AG20443 (cell line): ENCODE measurements around the gene PRR11.
"Not testable (repeated sequence)": the region's sequence is repeated elsewhere in the genome, so short reads cannot be mapped to it uniquely, and the experiment has no call there.

Source experiments
- DNase-seq: peaks from one replicate; pipeline ENCODE4 v3.0.0; 2012; ENCODE audit warnings: low spot score, mixed read lengths

The PRR11 gene

DNA sequence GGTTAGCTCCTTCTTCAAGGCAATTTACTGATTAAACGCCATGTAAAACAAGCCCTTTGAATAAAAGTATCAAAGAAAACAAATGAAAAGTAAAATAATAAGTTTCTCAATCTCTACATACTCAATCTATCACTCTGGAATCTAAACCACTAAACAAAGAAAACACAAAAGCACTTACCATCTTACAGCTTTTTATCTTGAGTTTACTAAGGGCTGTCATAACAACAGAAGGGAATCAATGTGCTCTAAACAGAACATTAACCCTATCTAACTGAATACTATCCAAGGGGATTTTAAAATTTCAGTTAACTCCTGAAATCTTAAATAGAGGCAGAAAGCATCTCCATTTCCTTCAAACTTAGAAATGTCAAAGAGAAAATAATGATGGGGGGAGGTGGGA is 4.0 kb upstream of the PRR11 start:
- no peak for DNase-seq

DNA sequence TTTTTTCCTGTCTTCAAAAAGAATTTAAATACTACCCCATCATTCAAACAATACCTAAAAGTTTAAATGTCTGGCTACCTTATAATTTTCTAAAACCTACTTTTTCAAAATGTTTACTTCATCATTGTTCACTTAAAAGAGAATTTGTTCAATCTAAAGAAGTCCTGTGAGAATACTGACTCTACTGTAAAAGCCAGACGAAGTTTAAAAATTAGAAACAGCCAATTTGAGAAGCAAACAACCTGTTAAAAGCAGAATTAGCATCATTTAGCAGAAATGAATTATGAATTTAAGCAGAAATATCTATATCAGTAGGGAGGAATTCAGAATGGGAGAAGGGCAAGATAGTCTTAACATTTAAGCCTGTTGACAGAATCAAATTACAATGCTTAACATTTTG is 2.6 kb upstream of the PRR11 start:
- DNase-seq: no peak

DNA sequence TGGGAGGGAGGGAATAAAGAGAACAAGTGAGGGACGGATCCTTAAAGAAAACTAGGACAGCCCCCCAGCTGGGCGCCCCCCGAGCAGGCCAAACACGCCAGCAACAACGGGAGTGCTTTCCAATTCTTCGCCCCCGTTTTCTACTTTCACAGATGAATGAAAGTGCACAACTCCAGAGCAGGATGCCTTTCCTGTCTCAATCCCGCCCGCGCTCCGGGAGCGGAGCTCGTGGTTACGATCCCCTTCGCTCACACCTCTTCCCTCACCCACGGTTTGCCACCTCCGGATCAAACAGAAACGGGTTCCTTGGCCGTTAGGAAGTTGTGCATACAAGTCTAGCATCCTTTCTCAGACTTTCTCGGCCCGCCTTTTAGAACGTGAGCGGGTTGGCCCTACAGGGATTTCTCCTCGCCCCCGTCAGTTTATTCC is 1.2 kb upstream of the PRR11 start:
- DNase-seq: peak; percentile 30

DNA sequence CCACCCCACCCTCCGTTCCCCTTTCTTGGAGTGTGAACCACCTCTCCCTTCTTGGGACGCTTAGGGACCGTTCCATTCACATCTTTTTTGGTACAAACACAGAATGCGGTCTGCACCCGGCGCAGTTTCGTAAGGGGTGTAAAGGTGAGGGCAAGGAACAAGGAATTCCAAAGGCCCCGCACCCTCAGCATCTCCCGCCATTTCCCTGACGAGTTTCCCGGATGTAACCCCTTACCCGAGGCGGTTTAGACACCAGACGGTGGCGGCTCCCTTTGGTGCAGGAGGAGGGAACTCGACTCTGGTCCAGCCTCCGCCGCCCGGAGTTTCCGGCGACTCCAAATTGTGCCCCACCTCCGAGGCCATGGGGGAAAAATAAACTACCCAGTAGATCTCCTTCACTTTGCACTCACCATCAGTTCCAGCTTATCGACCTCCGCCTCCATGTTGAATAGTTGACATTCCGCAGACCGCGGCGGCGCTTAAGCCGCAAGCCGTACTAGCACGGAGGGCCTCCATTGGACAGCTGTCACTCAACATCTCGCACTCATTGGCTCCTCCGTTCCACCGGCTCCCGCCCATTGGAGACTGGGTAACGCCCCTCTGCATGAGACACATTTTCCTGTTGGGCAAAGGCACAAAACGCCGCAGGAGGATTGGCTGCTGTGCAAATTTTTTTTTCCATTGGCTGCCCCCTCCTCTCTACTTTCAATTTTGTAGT is 666 bp upstream of the PRR11 start, which contains the start of gene SKA2:
TSS of gene SKA2 (minus strand) at position 466 of the 718 bp plus-strand sequence. CDS start at position 443, 23 bp downstream.
- DNase-seq: peak; percentile 93

DNA sequence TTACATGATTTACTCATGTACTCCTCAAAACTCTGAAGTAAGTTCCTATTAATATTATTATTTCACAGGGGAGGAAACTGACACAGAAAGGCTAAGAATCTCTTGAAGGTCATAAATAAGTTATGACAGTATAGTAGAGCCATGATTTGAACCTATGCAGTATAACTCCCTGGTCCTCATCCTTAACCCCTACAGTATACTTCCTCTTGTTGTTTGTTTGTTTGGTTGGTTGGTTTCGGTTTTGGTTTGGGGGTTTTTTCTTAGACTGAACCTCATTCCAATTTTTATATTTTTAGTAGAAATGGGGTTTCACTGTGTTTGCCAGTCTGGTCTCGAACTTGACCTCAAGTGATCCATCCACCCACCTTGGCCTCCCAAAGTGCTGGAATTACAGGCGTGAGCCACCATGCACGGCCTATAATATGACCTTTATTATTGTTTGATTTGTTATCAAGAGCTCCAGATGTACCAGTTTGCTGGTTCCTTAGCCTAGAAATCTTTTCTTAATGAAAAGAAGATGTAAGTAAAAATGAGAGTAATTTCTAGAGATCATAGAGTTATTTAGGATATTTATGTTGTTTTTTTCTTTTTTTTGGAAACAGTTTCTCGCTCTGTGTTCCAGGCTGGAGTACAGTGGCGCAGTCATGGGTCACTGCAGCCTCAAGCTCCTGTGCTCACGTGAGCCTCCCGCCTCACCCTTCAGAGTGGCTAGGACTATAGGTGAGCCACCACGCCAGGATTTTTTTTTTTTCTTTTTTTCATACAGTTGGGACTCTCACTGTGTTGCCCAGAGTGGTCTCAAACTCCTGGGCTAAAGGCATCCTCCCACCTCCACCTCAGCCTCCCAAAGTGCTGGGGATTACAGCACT is 4.8 kb downstream of the PRR11 start:
- DNase-seq: no peak

DNA sequence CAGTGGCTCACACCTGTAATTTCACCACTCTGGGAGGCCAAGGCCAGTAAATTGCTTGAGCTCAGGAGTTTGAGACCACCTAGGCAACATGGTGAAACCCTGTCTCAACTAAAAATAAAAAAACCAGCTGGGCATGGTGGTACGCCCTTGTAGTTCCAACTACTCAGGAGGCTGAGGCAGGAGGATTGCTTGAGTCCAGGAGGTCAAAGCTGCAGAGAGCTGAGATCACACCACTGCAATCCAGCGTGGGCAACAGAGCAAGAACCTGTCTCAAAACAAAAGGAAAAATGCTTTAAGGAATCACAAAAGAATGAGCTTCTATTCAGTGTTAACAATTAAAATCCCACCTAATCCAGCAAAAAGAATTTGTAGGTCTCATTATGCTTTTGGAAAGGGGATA is 5.9 kb downstream of the PRR11 start:
- DNase-seq: no peak

DNA sequence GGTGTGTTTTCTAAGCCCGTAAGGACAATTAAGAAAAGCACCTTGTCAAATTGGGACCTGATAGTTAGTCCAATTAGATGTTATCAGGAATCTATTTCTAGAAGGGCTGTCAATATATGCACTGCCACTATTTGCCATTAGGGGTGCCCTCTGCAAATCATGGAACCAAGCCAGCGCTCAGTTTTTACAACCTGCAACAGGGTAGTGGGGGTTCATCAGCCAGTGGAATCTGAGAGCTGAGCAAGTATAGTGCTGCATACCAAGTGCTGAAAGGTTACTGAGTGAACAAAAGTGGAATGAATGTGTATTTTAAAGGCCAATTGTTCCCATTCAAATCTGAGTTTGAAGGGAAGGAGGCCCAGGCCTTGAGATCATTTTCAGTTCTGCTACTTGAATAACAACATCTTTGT is 10.4 kb downstream of the PRR11 start:
- peak; percentile 61 for DNase-seq

DNA sequence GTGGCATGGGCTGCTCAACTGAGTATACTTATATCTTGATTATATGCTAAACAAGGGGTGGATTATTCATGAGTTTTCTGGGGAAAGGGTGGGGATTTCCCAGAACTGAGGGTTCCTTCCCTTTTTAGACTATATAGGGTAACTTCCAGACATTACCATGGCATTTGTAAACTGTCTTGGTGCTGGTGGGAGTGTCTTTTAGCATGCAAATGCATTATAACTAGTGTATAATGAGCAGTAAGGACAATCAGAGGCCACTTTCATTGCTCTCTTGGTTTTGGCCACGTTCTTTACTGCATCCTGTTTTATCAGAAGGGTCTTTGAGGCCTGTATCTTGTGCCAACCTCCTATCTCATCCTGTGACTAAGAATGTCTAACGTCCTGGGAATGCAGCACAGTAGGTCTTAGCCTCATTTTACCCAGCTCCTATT is 12.0 kb downstream of the PRR11 start:
- DNase-seq: no peak

DNA sequence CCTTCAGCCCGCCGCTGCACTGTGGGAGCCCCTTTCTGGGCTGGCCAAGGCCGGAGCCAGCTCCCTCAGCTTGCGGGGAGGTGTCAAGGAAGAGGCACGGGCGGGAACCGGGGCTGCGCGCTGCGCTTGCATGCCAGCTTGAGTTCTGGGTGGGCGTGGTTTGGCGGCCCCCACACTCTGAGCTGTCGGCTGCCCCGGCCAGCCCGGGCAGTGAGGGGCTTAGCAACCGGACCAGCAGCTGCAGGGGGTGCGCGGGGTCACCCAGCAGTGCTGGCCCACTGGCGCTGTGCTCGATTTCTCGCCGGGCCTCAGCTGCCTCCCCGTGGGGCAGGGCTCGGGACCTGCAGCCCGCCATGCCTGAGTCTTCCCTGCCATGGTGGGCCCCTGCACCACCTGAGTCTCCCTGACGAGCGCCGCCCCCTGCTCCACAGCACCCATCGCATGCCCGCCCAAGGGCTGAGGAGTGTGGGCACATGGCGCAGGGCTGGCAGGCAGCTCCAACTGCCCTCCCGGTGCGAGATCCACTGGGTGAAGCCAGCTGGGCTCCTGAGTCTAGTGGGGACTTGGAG is 17.0 kb downstream of the PRR11 start:
- DNase-seq: no peak

DNA sequence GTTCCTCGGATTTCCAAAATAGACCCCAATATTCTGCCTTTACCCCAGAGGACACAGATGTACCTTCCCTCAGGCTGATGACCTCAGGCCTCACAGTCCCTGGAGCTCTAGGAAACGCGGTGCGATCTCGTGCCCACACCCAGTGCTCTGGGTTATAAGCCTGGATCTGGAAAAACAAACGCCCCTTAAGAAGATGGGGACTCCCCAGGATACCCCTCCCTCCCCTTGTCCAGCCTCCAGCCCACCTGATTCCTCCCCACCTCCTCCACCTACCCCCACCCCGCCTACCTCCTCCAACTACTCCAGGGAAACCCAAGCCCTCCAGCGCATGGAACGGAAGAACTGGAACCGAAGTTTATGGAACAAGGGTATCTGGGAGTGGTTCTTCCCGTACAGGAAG is 19.1 kb downstream of the PRR11 start:
- DNase-seq: no peak

DNA sequence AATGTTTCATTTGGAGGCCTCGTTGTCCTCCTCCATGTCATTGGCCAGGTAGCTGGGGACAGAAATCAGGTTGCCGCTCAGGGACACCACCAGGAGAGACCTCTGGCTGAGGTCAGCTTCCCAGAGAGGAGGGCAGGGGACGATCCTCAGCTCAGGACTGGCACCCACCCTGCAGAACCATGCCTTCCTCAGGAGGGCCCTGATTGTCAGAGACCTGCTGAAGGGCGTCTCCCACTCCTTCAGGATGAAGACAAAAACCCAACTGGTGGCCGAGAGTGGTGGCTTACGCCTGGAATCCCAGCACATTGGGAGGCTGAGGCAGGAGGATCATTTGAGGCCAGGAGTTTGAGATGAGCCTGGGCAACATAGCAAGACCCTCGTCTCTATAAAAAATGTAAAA is 19.5 kb downstream of the PRR11 start:
- DNase-seq: no peak

DNA sequence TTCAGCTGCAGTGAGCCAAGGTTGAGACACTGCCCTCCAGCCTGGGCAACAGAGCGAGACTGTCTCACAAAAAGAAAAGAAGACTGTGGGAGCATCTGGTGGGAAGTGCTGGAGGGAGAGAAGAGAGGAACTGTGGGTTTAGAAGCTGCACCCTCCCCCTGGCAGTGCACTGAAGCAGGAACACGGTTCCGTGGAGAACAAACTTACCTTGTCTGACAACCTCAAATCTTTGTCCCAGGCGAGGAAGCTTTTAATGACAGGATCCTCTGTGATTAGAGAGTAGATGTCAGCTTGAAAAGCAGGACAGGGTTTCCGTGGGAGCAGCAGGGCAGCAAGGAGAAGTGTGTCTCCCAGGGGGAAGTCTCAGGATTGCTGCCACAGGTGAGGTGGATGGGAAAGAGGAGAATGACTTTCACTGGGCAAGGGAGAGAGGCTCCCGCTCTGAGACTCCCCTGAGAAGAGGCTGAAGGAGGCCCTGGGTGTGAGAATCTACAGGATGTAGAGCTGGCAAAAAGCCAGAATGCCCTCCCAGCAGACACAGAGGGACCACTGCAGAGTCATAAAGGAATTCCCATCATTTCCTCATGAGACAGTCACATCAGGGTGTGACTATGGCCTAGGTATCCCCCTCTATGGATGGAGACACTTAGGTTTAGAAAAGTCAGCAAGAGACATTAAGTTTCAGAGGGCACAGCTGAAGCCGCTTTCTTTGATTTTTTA is 22.9 kb downstream of the PRR11 start:
- no peak for DNase-seq

DNA sequence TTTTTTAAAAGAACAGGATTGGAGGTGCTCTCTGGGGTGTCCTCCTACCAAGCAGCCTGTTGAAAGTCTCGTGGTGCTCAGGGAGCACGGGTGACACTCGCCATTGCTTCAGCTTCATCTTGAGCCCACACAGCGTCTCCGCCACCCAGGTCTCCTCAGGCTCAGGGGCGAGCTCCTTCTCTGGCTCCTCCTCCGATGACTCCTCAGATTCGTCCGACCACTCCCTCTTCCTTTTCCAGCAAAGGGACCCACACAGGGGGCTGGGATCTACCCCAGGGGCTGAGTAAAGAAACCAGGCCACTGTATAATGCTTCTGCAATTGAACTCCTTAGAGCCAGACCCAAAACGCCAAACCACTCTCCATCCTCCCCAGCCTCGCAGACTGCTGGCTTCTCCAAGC is 24.1 kb downstream of the PRR11 start:
- DNase-seq: not testable (repeated sequence)

DNA sequence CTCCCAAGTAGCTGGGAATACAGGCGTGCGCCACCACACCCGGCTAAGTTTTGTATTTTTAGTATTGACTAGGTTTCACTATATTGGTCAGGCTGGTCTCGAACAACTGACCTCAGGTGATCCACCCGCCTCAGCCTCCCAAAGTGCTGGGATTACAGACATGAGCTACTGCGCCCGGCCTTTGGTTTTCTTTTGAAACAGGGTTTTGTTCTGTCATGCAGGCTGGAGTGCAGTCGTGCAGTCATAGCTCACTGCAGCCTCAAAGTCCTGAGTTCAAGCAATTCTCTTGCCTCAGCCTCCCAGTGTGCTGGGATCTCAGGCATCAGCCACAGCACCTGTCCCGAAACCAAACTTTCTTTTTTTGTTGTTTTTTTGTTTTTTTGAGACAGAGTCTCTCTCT is 25.1 kb downstream of the PRR11 start:
- no peak for DNase-seq

DNA sequence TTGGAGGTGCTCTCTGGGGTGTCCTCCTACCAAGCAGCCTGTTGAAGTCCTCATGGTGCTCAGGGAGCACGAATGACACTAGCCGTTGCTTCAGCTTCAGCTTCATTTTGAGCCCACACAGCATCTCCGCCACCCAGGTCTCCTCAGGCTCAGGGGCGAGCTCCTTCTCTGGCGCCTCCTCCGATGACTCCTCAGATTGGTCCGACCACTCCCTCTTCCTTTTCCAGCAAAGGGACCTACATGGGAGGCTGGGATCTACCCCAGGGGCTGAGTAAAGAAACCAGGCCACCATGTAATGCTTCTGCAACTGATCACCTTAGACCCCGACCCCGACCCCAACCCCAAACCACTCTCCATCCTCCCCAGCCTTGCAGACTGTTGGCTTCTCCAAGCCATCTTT is 25.9 kb downstream of the PRR11 start:
- no peak for DNase-seq

DNA sequence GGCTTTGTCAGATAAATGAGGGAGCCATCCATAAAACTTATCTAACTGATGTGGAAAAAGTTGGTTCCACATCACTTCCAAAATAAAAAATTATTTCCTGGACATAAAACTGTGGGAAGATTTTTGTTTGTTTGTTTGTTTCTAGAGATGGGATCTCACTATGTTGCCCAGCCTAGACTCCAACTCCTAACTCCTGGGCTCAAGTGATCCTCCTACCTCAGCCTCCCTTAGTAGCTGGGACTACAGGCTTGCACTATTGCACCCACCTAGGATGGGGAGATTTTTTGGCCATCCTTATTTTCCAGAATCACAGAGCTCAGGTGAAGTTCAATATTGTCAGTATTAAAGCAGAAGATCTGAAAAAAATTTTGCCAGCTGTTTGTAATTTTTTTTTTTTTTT is 30.5 kb downstream of the PRR11 start:
- no peak for DNase-seq

DNA sequence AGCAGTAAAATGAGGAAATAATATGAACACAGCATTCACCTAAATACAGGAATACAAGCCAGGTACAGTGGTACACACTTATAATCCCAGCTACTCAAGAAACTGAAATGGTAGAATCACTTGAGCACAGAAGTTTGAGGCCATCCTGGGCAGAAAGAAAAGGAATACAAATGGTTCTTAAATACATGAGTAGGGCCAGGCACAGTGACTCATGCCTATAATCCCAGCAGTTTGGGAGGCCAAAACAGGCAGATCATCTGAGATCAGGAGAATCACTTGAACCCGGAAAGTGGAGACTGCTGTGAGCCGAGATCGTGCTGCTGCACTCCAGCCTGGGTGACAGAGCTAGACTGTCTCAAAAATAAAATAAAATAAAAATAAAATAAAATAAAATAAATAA is 31.3 kb downstream of the PRR11 start:
- DNase-seq: no peak

DNA sequence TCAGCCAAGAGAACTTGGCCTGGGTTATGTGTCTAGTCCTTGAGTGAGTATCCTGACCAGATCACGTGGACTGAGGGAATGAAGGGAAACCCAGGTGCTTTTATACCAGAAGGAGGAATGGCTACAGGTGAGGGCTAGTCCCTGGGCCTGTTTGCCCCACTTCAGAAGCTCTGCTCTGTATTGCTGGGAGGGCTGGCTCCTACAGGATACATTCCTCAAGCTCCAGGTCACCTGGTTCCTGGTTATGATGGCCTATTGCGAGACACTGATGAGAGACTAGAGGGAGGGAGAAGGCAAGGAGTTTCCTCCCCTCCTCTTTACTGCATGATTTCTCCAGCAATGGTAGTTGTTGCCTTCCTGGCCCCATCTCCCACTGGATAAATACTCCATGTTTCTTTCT is 35.3 kb downstream of the PRR11 start:
- DNase-seq: no peak

DNA sequence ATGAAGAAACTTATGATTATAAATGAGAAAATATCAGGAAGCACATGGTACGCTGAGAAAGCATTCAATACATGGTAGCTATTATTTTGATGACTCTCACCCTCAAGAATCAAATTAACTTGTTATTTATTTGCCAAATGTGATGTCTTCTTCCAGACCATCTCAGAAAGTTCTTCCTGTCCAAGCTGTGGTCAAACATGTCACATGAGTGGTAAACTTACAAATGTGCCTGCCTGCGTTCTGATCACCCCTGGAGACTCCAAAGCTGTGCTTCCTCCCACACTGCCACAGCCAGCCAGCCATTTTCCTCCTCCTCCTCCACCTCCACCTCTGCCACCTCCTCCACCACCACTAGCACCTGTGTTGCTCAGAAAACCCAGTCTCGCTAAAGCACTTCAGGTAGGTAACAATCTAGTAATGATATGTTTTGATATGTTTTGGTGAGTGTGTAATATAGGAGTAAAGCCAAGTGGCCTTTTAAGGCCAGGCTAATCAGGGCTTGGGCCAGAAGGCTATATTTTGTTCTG is 37.9 kb downstream of the PRR11 start:
- DNase-seq: no peak

DNA sequence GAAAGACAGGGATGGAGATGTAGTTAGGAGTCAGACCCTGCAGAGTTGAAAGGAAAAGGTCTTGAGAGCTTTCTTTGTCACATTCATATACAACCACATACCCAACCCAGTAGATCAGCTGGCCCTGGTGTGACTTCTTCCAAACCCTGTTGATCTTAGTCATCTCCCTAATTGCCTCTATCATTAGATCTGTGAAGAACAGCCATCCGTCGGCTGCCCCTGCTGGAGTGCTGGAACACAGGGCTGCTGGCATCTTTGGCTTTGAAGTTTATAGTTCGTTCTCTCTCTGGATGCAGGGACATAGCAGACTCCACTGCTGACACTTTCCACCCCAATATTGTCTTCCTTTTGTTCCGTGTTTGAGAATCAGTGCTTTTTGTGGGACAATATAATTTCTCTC is 43.9 kb downstream of the PRR11 start:
- DNase-seq: no peak

DNA sequence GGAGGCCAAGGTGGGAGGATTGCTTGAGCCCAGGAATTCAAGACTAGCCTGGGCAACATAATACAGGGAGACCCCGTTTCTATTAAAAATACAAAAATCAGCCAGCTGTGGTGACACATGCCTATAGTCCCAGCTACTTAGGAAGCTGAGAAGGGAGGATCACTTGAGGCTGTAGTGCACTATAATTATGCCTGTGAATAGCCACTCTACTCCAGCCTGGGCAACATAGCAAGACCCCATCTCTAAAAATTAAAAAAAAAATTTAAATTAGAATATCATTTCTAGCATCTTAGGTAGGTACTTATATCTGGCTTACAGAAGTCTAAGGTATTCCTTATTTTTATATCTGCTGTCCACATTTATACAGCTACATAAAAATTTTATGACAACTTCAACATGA is 46.8 kb downstream of the PRR11 start:
- no peak for DNase-seq

DNA sequence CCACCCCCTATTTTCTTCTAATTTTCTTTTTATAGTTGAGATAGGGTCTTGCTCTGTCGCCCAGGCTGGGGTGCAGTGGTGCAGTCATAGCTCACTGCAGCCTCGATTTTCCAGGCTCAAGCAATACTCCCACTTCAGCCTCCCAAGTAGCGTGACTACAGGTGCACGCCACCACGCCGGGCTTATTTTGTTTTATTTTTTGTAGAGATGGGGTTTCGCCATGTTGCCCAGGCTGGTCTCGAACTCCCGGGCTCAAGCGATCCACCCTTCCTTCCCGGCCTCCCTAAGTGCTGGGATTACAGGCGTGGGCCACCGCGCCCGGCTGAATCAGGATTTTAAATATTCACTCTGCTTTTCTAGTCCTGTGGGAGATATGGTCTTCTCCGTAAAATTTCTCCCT is 63.8 kb downstream of the PRR11 start:
- no peak for DNase-seq
